Measurements from ENCODE around the gene TFF2.

TFF2 gene

DNA sequence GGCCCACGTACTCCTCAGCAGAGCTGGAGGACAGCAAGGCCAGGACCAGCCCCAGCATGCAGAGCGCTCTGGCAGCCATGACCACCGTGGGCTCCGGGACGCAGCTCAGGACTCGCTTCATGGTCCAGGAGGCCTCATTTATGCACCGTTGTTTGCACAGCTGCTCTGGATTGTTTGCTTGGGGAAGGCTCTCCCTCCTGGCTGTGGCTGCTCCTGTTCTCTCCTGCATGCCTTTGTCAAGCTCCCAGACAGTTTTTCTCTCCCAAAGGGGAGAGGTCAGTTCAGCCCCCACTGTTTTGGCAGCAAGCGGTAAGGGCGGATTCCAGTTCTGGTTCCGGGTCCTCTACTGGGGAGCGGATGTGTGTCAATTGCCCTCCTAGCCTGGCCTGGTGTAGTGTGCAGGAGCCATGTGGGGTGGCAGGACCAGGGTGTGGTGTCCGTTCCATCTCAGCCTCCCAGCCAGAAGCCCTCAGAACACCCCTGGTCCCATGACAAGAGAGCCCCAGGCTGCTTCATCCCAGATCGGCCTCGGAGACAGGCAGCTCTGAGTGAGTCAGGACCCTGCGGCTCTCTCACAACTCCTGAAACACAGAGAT is 35.4 kb downstream of the TFF2 start, which contains the start of gene TFF3:
TFF3 (minus strand) TSS at position 114 of the 596 bp plus-strand sequence; CDS start at position 79, 35 bp downstream.
- no peaks in the 10 kb centered on the region for H3K27me3 ChIP-seq (ENCODE audit: insufficient read depth, low read length, poor library complexity, severe bottlenecking)
- no peak within 1 kb of the TSS for H3K4me2 ChIP-seq (ENCODE audit: low read depth, low read length, poor library complexity, severe bottlenecking)
- TF ChIP-seq EZH2phosphoT487 (IDR thresholded peaks at IDR 0.05; ENCODE audit: borderline replicate concordance) = no peak
- H4K20me1 ChIP-seq (ENCODE audit: insufficient read depth, low read length, poor library complexity, severe bottlenecking) = no peaks in the 10 kb centered on the region
- H3K36me3 ChIP-seq (ENCODE audit: insufficient read depth, low read length) = no peaks in the 10 kb centered on the region
- no peaks in the 10 kb centered on the region for H3K9me2 ChIP-seq (replicated peaks; ENCODE audit: low read depth, low read length)
- no peak within 1 kb of the TSS for H3K9ac ChIP-seq (ENCODE audit: low read depth, low read length, poor library complexity, severe bottlenecking)
- no peaks in the 10 kb centered on the region for H3K79me2 ChIP-seq (ENCODE audit: insufficient read depth, low read length)
- H3K9me3 ChIP-seq (ENCODE audit: insufficient read depth, low read depth, low read length) = no peaks in the 10 kb centered on the region
- H3K4me3 ChIP-seq (ENCODE audit: low read length, poor library complexity, severe bottlenecking) = no peak within 1 kb of the TSS
- peaks cover 55% of the 10 kb centered on the region for H3K4me1 ChIP-seq (ENCODE audit: insufficient read depth, low read length, poor library complexity, severe bottlenecking)
- H2AFZ ChIP-seq (ENCODE audit: low read length) = no peak within 1 kb of the TSS
- H3F3A ChIP-seq (ENCODE audit: low read depth) = no peaks in the 10 kb centered on the region; the same call in 1 of the 2 replicates

- Histone ChIP-seq H3K79me2 (ENCODE audit: insufficient read depth, low read length) (no peaks in the 10 kb centered on the region), H2AFZ (ENCODE audit: low read length) (no peak overlapping the region), H3K27me3 (ENCODE audit: insufficient read depth, low read length, poor library complexity, severe bottlenecking) (no peaks in the 10 kb centered on the region), H3K4me2 (ENCODE audit: low read depth, low read length, poor library complexity, severe bottlenecking) (no peak overlapping the region), H4K20me1 (ENCODE audit: insufficient read depth, low read length, poor library complexity, severe bottlenecking) (no peaks in the 10 kb centered on the region), H3K36me3 (ENCODE audit: insufficient read depth, low read length) (no peaks in the 10 kb centered on the region), H3K9ac (ENCODE audit: low read depth, low read length, poor library complexity, severe bottlenecking) (no peak overlapping the region), H3F3A (ENCODE audit: low read depth) (no peaks in the 10 kb centered on the region; the same call in 1 of the 2 replicates), H3K9me3 (ENCODE audit: insufficient read depth, low read depth, low read length) (no peaks in the 10 kb centered on the region), H3K4me3 (ENCODE audit: low read length, poor library complexity, severe bottlenecking) (no peak overlapping the region), H3K4me1 (ENCODE audit: insufficient read depth, low read length, poor library complexity, severe bottlenecking) (peaks cover 55% of the 10 kb centered on the region), H3K9me2 (replicated peaks; ENCODE audit: low read depth, low read length) (no peaks in the 10 kb centered on the region)
- no peak for TF ChIP-seq EZH2phosphoT487 (IDR thresholded peaks at IDR 0.05; ENCODE audit: borderline replicate concordance)
- TF ChIP-seq, protein P1, sequence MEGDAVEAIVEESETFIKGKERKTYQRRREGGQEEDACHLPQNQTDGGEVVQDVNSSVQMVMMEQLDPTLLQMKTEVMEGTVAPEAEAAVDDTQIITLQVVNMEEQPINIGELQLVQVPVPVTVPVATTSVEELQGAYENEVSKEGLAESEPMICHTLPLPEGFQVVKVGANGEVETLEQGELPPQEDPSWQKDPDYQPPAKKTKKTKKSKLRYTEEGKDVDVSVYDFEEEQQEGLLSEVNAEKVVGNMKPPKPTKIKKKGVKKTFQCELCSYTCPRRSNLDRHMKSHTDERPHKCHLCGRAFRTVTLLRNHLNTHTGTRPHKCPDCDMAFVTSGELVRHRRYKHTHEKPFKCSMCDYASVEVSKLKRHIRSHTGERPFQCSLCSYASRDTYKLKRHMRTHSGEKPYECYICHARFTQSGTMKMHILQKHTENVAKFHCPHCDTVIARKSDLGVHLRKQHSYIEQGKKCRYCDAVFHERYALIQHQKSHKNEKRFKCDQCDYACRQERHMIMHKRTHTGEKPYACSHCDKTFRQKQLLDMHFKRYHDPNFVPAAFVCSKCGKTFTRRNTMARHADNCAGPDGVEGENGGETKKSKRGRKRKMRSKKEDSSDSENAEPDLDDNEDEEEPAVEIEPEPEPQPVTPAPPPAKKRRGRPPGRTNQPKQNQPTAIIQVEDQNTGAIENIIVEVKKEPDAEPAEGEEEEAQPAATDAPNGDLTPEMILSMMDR (conservative IDR thresholded peaks at IDR 0.05; ENCODE audit: low read length) = no peak
These were observed 36.0 kb downstream of the TFF2 start for GRCh38 chr21:42314616-42315295.

GRCh38 chr21:42313501-42313969 is 37.3 kb downstream of the TFF2 start:
- Histone ChIP-seq H3F3A (ENCODE audit: low read depth) (no peaks in the 10 kb centered on the region), H3K4me2 (ENCODE audit: low read depth, low read length, poor library complexity, severe bottlenecking) (peak overlapping the region; percentile 6), H4K20me1 (ENCODE audit: insufficient read depth, low read length, poor library complexity, severe bottlenecking) (no peaks in the 10 kb centered on the region), H3K36me3 (ENCODE audit: insufficient read depth, low read length) (no peaks in the 10 kb centered on the region), H3K9ac (ENCODE audit: low read depth, low read length, poor library complexity, severe bottlenecking) (peak overlapping the region; percentile 41), H3K9me3 (ENCODE audit: insufficient read depth, low read depth, low read length) (no peaks in the 10 kb centered on the region), H3K9me2 (replicated peaks; ENCODE audit: low read depth, low read length) (no peaks in the 10 kb centered on the region), H3K27me3 (ENCODE audit: insufficient read depth, low read length, poor library complexity, severe bottlenecking) (no peaks in the 10 kb centered on the region), H3K4me3 (ENCODE audit: low read length, poor library complexity, severe bottlenecking) (no peak overlapping the region), H3K79me2 (ENCODE audit: insufficient read depth, low read length) (no peaks in the 10 kb centered on the region), H2AFZ (ENCODE audit: low read length) (no peak overlapping the region), H3K4me1 (ENCODE audit: insufficient read depth, low read length, poor library complexity, severe bottlenecking) (peaks cover 55% of the 10 kb centered on the region)
- TF ChIP-seq, protein P1 (conservative IDR thresholded peaks at IDR 0.05; ENCODE audit: low read length) = no peak
- TF ChIP-seq EZH2phosphoT487 (IDR thresholded peaks at IDR 0.05; ENCODE audit: borderline replicate concordance) = no peak

Measured in Loucy (cell line).